Islet of Langerhans (tissue), 1 donor: ENCODE results near the gene OPTC.
"Not testable (repeated sequence)": the region's sequence is repeated elsewhere in the genome, so short reads cannot be mapped to it uniquely, and the experiment has no call there.

ENCODE experiments used
- FAIRE-seq: peaks from one replicate; lab custom pipeline; 2011; peaks lifted over from hg19 to GRCh38; lab: Jason Lieb, UNC

Gene OPTC

GRCh38 chr1:203465146-203465798 is 28.7 kb upstream of the OPTC start:
- no peak for FAIRE-seq

- no peak for FAIRE-seq
Measured at GRCh38 chr1:203465948-203466347, 28.0 kb upstream of the OPTC start.

- FAIRE-seq: not testable (repeated sequence)
Measured at GRCh38 chr1:203466906-203467549, 26.9 kb upstream of the OPTC start.

- FAIRE-seq: no peak
Measured at GRCh38 chr1:203467550-203467921, 26.4 kb upstream of the OPTC start.

- no peak for FAIRE-seq
Measured at GRCh38 chr1:203468326-203468725, 25.6 kb upstream of the OPTC start.

- FAIRE-seq: no peak
Measured at GRCh38 chr1:203470240-203470639, 23.7 kb upstream of the OPTC start.

GRCh38 chr1:203471841-203472240 is 22.1 kb upstream of the OPTC start:
- FAIRE-seq: no peak

- no peak for FAIRE-seq
Measured at GRCh38 chr1:203473281-203473680, 20.7 kb upstream of the OPTC start.

GRCh38 chr1:203473781-203474305 is 20.1 kb upstream of the OPTC start:
- FAIRE-seq: no peak

GRCh38 chr1:203475012-203475981 is 18.7 kb upstream of the OPTC start, which contains the start of gene PRELP:
TSS of gene PRELP (plus strand) at chr1:203475806. CDS start at chr1:203483185, 7,379 bp downstream.
- no peak for FAIRE-seq

- FAIRE-seq: no peak
Measured at GRCh38 chr1:203476216-203476814, 17.6 kb upstream of the OPTC start.

GRCh38 chr1:203477748-203478147 is 16.2 kb upstream of the OPTC start:
- FAIRE-seq: no peak

- no peak for FAIRE-seq
Measured at GRCh38 chr1:203478231-203478630, 15.7 kb upstream of the OPTC start.

GRCh38 chr1:203478986-203479385 is 15.0 kb upstream of the OPTC start:
- FAIRE-seq: no peak

- no peak for FAIRE-seq
Measured at GRCh38 chr1:203479646-203480045, 14.3 kb upstream of the OPTC start.

GRCh38 chr1:203480084-203480483 is 13.9 kb upstream of the OPTC start:
- no peak for FAIRE-seq

- no peak for FAIRE-seq
Measured at GRCh38 chr1:203480525-203481084, 13.3 kb upstream of the OPTC start.

GRCh38 chr1:203481196-203481595 is 12.8 kb upstream of the OPTC start:
- FAIRE-seq: no peak

GRCh38 chr1:203486618-203487370 is 7.2 kb upstream of the OPTC start:
- FAIRE-seq: no peak

- no peak for FAIRE-seq
Measured at GRCh38 chr1:203488539-203488938, 5.4 kb upstream of the OPTC start.

GRCh38 chr1:203490607-203491006 is 3.3 kb upstream of the OPTC start:
- no peak for FAIRE-seq
